ENCODE data around the gene BMP7.
"Not testable (repeated sequence)": the region's sequence is repeated elsewhere in the genome, so short reads cannot be mapped to it uniquely, and the experiment has no call there.

BMP7 gene

DNA sequence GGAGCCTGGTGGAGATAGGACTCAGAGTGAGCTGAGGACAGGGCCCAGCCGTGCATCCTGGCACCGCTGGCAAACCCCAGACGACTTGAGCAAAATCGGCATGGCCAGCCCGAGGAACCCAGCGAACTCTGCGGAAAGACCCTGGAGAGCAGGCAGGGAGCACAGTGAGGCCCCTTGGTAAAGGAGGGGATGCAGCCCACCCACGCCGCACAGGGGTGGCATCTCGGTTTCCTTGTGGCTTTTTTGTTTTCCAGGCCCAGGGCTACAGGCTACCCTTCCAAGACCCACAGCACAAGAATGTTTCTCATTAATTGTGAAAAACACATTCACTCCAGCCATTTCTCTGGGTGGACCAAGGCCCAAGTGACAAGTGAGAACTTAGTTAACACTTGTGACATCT, 71.4 kb downstream of the BMP7 start:
- no peak for DNase-seq

- DNase-seq: no peak
These were observed 72.3 kb downstream of the BMP7 start for GRCh38 chr20:57194154-57194553.

DNA sequence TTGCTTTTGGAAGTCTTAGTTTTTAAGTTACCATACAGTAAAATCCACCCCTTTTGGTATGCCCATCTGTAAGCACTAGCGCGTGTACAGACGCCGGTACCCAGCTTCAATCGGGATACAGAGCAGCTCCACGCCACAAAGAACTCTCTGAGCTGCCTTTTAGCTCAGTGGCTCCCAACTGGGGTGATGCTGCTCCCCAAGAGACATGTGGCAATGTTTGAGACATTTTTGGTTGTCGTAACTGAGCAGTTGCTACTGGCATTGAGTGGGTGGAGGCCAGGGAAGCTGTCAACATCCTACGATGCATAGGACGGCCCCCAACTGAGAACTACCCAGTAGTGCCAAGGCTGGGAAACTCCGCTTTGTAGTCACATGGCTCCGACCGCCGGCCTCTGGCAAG, 73.3 kb downstream of the BMP7 start:
- DNase-seq: no peak

GRCh38 chr20:57192311-57192710, 74.1 kb downstream of the BMP7 start:
- DNase-seq: no peak

GRCh38 chr20:57191265-57191638, 75.2 kb downstream of the BMP7 start:
- not testable (repeated sequence) for DNase-seq

DNA sequence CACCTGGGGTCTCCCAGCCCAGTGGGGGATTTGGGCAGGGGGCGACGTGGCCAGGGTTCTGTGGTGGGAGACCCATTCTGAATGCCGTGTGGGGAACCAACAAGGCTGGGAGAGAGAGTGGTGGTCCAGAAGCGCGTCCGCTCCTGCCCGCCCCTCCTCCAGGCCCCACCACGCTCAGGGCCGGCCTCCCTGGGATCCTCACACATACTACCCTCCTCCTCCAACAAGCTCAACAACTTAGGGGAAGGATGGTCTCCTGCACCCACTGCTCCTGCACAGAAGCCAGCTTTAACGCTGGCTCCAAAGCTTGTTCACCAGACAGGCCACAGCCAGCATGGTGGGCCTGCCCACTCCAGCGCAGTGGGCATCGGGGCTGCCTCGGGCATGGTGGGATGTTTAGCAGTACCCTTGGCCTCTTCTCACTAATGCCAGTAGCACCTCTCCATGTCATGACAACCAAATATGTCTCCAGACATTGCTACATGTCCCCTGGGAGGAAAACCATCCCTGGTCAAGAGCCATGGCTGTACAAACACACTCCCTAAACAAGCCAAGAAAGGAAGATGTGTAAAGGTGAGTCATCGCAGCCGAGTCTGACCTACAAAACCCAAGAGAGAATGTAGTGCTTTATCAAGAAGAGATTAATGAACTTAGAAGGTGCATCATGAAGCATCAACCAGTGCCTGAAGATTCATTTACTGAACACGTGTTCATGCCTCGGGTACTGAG, 75.7 kb downstream of the BMP7 start:
- DNase-seq: no peak

GRCh38 chr20:57189713-57190112, 76.7 kb downstream of the BMP7 start:
- no peak for DNase-seq

GRCh38 chr20:57188576-57189079, 77.8 kb downstream of the BMP7 start:
- DNase-seq: no peak

GRCh38 chr20:57188056-57188455, 78.4 kb downstream of the BMP7 start:
- DNase-seq: no peak

GRCh38 chr20:57187068-57187634, 79.3 kb downstream of the BMP7 start:
- no peak for DNase-seq

DNA sequence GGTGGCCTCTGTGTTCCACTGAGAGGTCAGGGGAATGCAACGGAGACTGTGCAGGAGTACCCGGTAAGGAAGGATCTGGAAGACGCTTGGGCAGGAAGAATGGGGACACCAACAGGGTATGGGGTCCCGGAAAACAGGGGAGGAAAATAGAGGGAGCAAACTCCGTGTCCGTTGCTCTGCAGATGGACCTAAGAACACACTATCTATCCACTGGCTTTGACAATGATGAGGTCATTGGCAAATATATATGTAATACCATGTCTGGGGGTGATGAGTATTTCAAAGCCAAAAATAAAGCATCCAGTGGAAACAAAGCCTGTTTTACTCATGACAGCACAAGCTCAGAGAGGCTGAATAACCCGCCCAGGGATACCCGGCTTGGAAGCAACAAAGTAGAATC, 80.2 kb downstream of the BMP7 start:
- no peak for DNase-seq

DNA sequence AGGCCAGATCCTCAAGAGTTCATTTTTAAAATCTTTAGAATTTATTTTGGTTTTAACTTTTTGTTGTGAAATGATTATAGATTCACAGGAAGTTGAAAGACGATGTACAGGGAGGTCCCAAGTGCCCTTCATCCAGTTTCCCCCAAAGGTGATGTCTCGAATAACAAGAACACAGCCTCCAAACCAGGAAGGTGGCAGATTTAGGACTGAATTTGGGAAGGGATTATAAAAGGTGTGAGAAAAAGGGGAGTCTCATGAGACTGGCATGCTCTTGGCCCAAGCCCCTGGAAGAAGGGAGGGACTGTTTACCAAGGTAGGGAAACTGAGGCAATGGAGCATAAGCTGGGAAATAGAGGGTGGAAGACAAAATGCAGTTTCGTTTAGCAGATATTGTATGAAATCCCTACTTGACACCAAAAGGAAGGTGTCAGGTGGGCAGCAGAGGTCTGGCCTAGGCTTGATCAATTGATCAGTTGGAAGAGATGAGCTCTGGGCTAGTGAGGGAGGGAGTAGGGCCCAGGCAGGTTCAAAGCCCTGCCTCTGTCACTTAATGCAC, 81.2 kb downstream of the BMP7 start:
- DNase-seq: no peak

DNA sequence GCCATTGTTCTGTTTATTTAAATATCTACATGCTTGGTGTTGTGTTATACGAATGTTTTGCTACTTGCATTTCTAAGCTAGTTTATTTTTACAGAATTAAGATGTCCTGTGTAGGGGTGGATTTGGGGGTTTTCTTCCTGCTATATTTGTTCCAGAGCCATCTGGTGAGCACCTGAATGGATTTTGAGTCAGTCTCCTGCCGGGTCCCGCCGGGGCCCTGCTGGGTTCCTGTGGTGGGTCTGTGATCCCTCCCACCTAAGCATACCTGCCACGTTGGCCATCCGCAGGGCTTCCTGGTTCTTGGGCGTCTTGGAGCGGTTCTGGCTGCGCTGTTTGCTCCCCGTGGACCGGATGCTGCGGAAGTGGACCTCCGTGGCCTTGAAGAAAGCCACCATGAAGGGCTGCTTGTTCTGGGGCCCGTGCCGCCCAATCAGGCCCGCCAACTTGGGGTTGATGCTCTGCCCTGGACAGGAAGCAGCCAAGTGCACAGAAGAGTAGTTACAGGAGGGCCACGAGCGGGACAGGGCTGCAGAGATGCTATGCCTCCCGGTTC, 82.9 kb downstream of the BMP7 start:
- no peak for DNase-seq

DNA sequence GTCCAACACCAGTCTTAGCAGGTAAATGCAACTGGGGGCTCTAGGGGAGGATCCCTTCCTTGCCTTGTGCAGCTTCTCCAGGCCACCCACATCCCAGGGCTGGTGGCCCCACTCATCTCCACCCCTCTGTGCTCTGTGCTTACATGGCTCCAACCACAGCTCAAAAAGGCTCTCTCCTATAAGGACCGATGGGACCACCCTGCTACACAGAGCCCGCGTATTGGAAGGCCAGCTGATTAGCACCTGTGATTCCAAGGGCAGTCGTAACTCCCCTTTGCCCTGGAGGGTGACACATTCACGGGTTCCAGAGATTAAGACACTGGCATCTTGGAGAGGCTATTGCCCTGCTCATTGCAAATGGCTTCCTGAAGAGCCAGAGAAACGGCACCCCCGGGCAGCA, 84.8 kb downstream of the BMP7 start:
- no peak for DNase-seq

- no peak for DNase-seq
These were observed 85.5 kb downstream of the BMP7 start for GRCh38 chr20:57180954-57181353.

DNA sequence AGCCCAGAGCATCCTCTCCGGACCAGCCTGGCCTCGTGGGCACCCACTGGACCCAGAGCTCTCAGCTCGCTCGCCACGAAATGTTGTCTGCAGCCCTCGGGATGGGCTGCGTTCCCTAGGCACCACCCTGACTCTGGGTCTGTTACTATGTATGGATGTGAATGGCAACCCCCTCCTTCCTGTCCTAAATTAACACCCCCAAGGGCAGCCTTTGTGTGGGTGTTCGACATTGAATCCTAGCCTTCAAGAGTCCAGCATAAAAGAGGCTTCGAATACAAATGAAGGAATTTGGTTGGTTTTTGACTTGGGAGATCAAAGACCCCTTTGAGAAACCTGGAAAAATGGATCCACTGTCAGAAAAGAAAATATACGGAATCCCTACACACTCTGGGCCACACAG, 86.1 kb downstream of the BMP7 start:
- DNase-seq: no peak

DNA sequence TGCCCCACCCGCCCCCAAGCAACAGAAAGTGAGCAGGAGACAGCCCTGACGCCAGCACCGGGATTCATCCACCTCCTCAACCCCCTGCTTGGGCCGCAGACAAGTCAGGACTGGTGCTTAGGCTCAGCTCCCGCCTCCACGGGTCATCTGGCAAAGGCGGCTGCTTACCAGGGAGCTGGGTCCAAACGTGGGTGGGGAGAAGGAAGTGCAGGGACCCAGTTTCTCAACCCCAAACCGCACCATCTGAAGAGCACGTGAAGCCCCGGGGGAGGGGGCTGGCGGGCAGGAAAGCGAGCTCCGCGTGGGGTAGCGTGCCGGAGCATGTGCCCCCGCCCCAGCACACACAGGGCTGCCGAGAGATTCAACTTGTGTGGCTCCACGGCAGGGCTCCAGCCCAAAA, 87.2 kb downstream of the BMP7 start:
- no peak for DNase-seq

DNA sequence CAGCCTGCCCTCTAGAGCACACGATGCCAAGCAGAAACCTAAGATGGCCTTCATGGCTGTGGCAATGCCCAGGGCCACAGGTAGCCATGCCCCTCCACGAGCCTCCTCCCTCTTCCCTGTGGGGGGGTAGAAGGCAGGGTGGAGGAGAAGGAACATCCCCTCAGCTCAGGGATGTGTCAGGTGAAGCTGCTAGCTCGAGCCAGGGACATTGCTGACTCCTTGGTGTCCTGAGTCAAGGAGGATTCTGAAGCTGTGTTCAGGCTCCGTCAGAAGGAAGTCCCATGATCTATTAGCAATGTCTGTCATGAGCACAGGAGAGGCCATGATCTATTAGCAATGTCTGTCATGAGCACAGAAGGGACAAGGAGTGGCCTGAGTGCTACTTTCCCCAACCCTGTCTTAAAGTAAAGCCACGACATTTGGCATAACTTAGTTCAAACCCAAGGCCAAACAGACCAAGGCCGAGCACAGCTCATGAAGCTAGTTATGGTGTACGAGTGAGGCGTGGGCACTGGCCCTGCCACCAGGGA, 87.8 kb downstream of the BMP7 start:
- DNase-seq: no peak

DNA sequence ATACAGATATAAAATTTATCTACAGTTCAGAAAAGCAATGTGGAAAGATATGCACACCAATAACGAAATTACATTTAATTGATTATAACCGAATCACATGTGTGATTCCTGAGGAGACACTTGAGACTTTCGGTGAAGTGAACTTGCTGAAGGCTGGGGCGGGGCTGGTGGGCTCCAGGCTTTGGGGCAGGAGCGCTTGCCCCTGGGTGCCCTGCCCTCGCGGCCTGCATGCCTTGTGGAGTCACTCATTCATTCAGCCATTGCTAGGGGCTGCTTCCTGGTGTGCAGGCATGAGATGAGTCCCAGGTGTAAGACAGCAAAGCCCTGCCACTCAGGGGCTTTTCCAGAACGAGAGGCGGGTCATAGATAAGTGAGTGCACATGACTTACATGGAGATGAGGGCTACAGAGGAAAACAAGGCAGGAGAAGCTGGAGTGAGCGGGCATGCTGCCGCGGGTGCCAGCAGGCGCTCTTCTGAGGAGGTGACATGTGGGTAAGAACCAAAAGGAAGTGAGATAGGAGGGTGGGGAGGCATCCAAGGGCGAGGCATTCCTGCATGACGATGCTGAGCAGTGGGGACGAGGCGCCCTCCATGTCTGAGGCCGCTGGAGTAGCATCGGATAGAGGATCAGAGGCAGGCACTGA, 88.7 kb downstream of the BMP7 start:
- no peak for DNase-seq

DNA sequence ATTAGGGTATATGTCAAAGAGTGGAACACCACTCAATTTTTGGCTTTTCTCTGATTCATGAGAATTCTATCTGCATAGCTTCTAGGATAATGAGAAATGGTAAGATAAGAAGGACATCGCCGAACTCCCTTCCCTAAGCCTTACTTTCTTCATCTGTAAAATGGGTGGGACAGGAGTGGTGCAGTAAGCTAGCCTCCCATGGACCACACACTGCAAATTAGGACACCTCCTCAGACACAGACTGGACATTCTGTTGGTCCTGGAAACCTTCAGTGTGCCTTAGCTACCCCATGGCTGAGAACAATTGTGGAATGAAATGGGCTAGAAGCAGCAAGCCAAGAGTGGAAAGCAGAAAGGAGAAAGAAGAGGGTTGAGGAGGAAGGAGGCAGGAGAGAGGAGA, 89.6 kb downstream of the BMP7 start:
- DNase-seq: no peak

GRCh38 chr20:57175397-57176010, 90.9 kb downstream of the BMP7 start:
- no peak for DNase-seq

DNA sequence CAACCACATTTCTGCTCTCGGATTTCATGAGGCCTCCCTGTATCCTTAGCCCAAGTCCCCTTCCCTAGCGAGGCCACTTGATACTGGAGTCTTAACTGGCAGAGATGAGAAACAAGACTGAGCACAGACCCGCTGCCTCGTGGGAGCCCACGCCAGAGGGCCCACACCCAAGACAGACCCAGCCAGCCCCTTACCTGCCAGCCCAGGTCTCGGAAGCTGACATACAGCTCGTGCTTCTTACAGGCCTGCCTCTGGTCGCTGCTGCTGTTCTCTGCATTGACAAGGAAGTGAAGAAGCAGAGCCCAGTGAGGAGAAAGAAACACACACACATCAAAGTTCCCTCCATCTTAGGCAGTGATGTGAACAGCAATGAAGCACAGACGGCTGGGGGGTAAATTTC, 91.7 kb downstream of the BMP7 start:
- DNase-seq: no peak

Data from anterior cingulate cortex (tissue), 58 donors.